Measurements from ENCODE around the gene COQ9.
A peak's percentile ranks its signal among the peaks of the same experiment; 100 is the strongest.

The COQ9 gene

GRCh38 chr16:57470711-57471110 is 23.4 kb downstream of the COQ9 start:
- no peak overlapping the region for H3K4me3 ChIP-seq
- no peak overlapping the region for H3K27ac ChIP-seq

- H3K4me3 ChIP-seq = no peak overlapping the region
- H3K27ac ChIP-seq = no peak overlapping the region
Observed at GRCh38 chr16:57471209-57471608, 23.9 kb downstream of the COQ9 start.

- no peak overlapping the region for H3K4me3 ChIP-seq
- no peak overlapping the region for H3K27ac ChIP-seq
Observed at GRCh38 chr16:57471852-57472664, 24.8 kb downstream of the COQ9 start.

- H3K27ac ChIP-seq = no peak overlapping the region
- H3K4me3 ChIP-seq = no peak overlapping the region
Observed at GRCh38 chr16:57472665-57473060, 25.4 kb downstream of the COQ9 start.

GRCh38 chr16:57473176-57473840 is 26.0 kb downstream of the COQ9 start:
- H3K27ac ChIP-seq = no peak overlapping the region
- H3K4me3 ChIP-seq = no peak overlapping the region

- Histone ChIP-seq H3K4me3 (no peak overlapping the region), H3K27ac (no peak overlapping the region)
Observed at GRCh38 chr16:57473906-57474305, 26.6 kb downstream of the COQ9 start.

- Histone ChIP-seq H3K4me3 (no peak overlapping the region), H3K27ac (no peak overlapping the region)
Observed at GRCh38 chr16:57474671-57475661, 27.7 kb downstream of the COQ9 start.

GRCh38 chr16:57475711-57476339 is 28.5 kb downstream of the COQ9 start:
- peak overlapping the region in 1 of 21 experiments; percentile 29 for H3K27ac ChIP-seq

GRCh38 chr16:57476546-57477410 is 29.5 kb downstream of the COQ9 start:
- Histone ChIP-seq H3K4me3 (no peak overlapping the region), H3K27ac (peak overlapping the region in 1 of 21 experiments; percentile 14)

More at GRCh38 chr16:57475711-57476339, 28.5 kb downstream of the COQ9 start:
- no peak overlapping the region for H3K4me3 ChIP-seq

GRCh38 chr16:57477531-57478202 is 30.4 kb downstream of the COQ9 start:
- Histone ChIP-seq H3K4me3 (no peak overlapping the region), H3K27ac (peak overlapping the region in 2 of 21 experiments; percentile 25 to 32)

GRCh38 chr16:57478396-57479204 is 31.3 kb downstream of the COQ9 start:
- H3K4me3 ChIP-seq = peak overlapping the region in 4 of 7 experiments; percentile 25 to 37 (median 30)
- H3K27ac ChIP-seq = peak overlapping the region in 7 of 21 experiments; percentile 17 to 76 (median 32)

GRCh38 chr16:57479205-57479975 is 32.1 kb downstream of the COQ9 start:
- H3K4me3 ChIP-seq = peak overlapping the region; percentile 8 to 37 (median 27)
- H3K27ac ChIP-seq = peak overlapping the region in 8 of 21 experiments; percentile 12 to 76 (median 36)

GRCh38 chr16:57479976-57480753 is 32.9 kb downstream of the COQ9 start:
- Histone ChIP-seq H3K27ac (peak overlapping the region in 2 of 21 experiments; percentile 12 to 60), H3K4me3 (peak overlapping the region in 4 of 7 experiments; percentile 25 to 37 (median 26))

GRCh38 chr16:57480754-57481230 is 33.5 kb downstream of the COQ9 start:
- H3K4me3 ChIP-seq = no peak overlapping the region
- peak overlapping the region in 1 of 21 experiments; percentile 35 for H3K27ac ChIP-seq

GRCh38 chr16:57481421-57481820 is 34.1 kb downstream of the COQ9 start:
- no peak overlapping the region for H3K27ac ChIP-seq
- H3K4me3 ChIP-seq = no peak overlapping the region
